Osteocyte (in vitro differentiated cells): ENCODE data around the gene SUMO3. TPM values are rescaled to one million over a fixed set of nuclear protein-coding genes. Genes with fewer than 3 reads are reported as not detected.

ENCODE experiments used
- DNase-seq: peaks from one replicate; pipeline ENCODE4 v3.0.0; 2021; ENCODE audit warnings: mixed read lengths; ENCODE audit not compliant: unreplicated experiment; ENCODE audit errors: extremely low spot score
- H3K27ac Mint-ChIP-seq: one replicate; pipeline ENCODE4 v1.8.0; 2021; ENCODE audit warnings: mild to moderate bottlenecking, mixed read lengths; ENCODE audit not compliant: unreplicated experiment
- H3K27me3 Mint-ChIP-seq: one replicate; pipeline ENCODE4 v1.8.0; 2021; ENCODE audit warnings: mixed read lengths; ENCODE audit not compliant: unreplicated experiment
- H3K36me3 Mint-ChIP-seq: one replicate; pipeline ENCODE4 v1.8.0; 2021; ENCODE audit warnings: mixed read lengths; ENCODE audit not compliant: unreplicated experiment
- H3K4me1 Mint-ChIP-seq: one replicate; pipeline ENCODE4 v1.8.0; 2021; ENCODE audit warnings: mixed read lengths; ENCODE audit not compliant: unreplicated experiment
- H3K4me3 Mint-ChIP-seq: one replicate; pipeline ENCODE4 v1.8.0; 2021; ENCODE audit warnings: mild to moderate bottlenecking, moderate library complexity, mixed read lengths; ENCODE audit not compliant: unreplicated experiment
- H3K9me3 Mint-ChIP-seq: one replicate; pipeline ENCODE4 v1.8.0; 2021; ENCODE audit warnings: mixed read lengths; ENCODE audit not compliant: unreplicated experiment
- total RNA-seq: library from RNA; stranded (reverse); gene quantifications from 2 replicates; pipeline ENCODE4 v1.2.1, GENCODE V29; 2021
- TF ChIP-seq, protein P1 (sequence below): fragments of 200-600 bp; sonication (generic); IDR thresholded peaks from 2 replicates; pipeline ENCODE4 v1.5.0; 2021; ENCODE audit warnings: antibody characterized with exemption, mild to moderate bottlenecking, moderate library complexity

SUMO3 gene
- total RNA-seq, 1 donor from 2014 or later = 69.6 TPM

- Mint-ChIP-seq H3K4me1 (peaks cover 7% of the 10 kb centered on the region), H3K27me3 (no peaks in the 10 kb centered on the region), H3K4me3 (no peak overlapping the region), H3K27ac (no peak overlapping the region), H3K36me3 (peaks cover 29% of the 10 kb centered on the region), H3K9me3 (no peaks in the 10 kb centered on the region)
- TF ChIP-seq, protein P1, sequence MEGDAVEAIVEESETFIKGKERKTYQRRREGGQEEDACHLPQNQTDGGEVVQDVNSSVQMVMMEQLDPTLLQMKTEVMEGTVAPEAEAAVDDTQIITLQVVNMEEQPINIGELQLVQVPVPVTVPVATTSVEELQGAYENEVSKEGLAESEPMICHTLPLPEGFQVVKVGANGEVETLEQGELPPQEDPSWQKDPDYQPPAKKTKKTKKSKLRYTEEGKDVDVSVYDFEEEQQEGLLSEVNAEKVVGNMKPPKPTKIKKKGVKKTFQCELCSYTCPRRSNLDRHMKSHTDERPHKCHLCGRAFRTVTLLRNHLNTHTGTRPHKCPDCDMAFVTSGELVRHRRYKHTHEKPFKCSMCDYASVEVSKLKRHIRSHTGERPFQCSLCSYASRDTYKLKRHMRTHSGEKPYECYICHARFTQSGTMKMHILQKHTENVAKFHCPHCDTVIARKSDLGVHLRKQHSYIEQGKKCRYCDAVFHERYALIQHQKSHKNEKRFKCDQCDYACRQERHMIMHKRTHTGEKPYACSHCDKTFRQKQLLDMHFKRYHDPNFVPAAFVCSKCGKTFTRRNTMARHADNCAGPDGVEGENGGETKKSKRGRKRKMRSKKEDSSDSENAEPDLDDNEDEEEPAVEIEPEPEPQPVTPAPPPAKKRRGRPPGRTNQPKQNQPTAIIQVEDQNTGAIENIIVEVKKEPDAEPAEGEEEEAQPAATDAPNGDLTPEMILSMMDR = no peak
- DNase-seq = peak; percentile 81
Measured at GRCh38 chr21:44766818-44767354, 51.0 kb downstream of the SUMO3 start.

GRCh38 chr21:44766014-44766817, 51.6 kb downstream of the SUMO3 start:
- Mint-ChIP-seq H3K27me3 (no peaks in the 10 kb centered on the region), H3K36me3 (peaks cover 25% of the 10 kb centered on the region), H3K9me3 (no peaks in the 10 kb centered on the region), H3K4me3 (no peak overlapping the region), H3K4me1 (peaks cover 7% of the 10 kb centered on the region), H3K27ac (no peak overlapping the region)
- peak; percentile 81 for DNase-seq
- TF ChIP-seq, protein P1 = no peak

- no peaks in the 10 kb centered on the region for H3K9me3 Mint-ChIP-seq
- no peak overlapping the region for H3K4me3 Mint-ChIP-seq
- peak; percentile 66 for DNase-seq
- H3K4me1 Mint-ChIP-seq = peaks cover 7% of the 10 kb centered on the region
- H3K27ac Mint-ChIP-seq = no peak overlapping the region
- TF ChIP-seq, protein P1 = no peak
- H3K36me3 Mint-ChIP-seq = peaks cover 19% of the 10 kb centered on the region
- H3K27me3 Mint-ChIP-seq = no peaks in the 10 kb centered on the region
Measured at GRCh38 chr21:44765231-44766013, 52.4 kb downstream of the SUMO3 start.

GRCh38 chr21:44764319-44765230, 53.3 kb downstream of the SUMO3 start:
- Mint-ChIP-seq H3K27me3 (no peaks in the 10 kb centered on the region), H3K36me3 (peaks cover 13% of the 10 kb centered on the region), H3K4me1 (peaks cover 7% of the 10 kb centered on the region), H3K27ac (no peak overlapping the region), H3K9me3 (no peaks in the 10 kb centered on the region), H3K4me3 (no peak overlapping the region)
- peak; percentile 82 for DNase-seq
- TF ChIP-seq, protein P1 = no peak
